Activated CD4-positive, alpha-beta T cell treated with anti-CD3 and anti-CD28 coated beads, Interleukin-2, Interleukin-6, amounts not matched to agents 100 ng/mL and 50 ng/mL, durations not matched to agents 16 hours and 8 hours (primary cell): ENCODE measurements around the gene FGF12.

Source experiments
- DNase-seq: peaks from one replicate; pipeline ENCODE4 v3.0.0-alpha.2; 2020

Gene FGF12

DNA sequence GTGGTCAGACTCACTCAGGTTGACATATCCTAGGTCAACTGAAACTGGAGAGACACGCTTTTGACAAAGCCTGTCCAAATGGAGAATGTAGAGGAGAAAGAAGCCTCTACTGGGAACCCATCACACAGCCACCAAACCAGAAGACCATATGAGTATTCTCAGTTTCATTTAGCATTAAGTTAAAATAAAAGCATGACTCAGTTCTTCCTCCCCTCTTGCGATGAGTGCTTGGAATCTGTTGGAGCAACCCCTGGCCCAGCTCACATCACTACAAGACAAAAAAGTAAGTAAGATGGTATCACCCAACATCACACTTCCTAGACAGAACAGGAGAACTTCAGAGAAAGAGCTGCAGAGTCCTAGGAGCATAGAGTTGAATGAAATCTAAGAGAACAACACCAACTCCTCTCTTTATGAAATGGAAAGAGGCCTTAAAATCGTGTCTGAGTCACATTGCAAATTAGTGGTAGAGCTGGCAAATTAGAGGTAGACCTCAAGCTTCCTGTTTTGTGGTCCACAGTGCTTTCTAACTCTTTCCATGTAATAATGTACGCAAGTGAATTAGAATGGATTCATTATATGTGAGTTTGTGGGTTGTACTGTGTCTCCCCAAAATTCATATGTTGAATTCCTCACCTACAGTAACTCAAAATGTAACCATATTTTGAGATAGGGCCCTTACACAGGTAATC is 51.2 kb downstream of the FGF12 start:
- peak; percentile 66 for DNase-seq

DNA sequence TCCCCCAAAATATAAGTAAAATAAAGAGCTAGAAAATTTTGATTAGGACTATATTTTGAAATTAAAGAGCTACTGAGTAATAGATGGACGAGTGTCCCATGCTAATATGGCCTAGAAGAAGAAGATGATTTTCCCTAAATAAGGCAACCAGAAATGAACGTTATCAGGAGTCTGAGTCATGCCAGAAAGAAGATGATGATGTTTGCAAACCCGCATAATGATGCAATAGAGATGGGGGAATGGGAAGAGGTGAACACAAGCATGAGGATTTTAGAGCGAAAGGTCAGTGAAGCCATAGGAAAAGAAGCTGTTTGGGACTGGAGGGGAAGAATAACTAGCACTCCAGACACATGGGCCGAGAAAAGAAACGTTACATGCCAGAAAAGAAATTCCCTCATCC is 71.7 kb downstream of the FGF12 start:
- no peak for DNase-seq

DNA sequence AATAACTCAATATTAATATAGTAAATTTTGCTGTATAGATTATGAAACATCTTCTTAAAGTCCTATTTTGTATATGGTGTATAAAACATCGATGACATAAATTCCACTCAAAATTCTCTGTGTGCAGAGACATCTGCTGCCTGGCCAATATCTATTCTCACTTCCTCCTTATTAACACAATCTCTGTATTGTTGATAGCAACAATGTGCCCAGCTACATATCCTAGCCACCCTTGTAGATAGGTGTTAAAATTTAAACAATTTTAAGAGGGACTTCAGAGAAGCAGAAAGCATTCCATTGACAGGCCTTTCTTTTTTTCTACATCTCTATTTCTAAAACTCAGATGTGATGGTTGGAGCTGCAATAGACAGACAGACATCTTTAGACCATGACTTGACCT is 72.3 kb downstream of the FGF12 start:
- DNase-seq = no peak

DNA sequence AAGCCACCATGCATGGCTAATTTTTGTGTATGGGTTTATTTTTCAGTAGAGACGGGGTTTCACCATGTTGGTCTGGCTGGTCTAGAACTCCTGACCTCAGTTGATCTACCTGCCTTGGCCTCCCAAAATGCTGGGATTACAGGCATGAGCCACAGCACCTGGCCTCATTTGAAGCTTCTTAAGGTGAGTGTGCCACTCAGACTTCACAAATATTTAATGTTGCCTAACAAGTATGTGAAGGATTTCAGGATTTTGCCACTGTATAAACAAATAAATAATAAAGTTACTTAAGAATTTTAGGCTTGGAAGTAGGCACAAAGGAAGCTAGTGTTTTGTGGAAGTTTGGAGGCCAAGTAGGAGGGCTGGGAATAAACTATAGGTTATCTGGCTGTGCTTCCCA is 73.5 kb downstream of the FGF12 start:
- DNase-seq = no peak

DNA sequence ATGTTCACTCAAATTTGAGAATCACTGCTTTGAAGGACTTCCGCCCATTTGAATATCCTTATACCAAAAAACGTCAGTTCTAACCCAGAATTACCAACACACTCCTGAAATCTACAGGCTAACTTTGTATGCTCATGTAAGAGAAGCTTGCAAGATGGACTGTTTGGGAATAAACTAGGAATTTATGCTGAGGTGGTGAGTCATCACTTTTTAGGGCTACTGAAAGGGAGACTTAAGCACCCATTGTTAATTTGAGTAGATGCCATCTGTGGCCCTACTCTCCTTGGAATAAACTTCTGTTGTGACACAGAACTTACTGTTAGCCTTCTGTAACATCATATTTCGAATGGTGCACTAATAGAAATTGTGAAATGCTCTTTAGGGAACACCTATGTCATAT is 74.6 kb downstream of the FGF12 start:
- no peak for DNase-seq

DNA sequence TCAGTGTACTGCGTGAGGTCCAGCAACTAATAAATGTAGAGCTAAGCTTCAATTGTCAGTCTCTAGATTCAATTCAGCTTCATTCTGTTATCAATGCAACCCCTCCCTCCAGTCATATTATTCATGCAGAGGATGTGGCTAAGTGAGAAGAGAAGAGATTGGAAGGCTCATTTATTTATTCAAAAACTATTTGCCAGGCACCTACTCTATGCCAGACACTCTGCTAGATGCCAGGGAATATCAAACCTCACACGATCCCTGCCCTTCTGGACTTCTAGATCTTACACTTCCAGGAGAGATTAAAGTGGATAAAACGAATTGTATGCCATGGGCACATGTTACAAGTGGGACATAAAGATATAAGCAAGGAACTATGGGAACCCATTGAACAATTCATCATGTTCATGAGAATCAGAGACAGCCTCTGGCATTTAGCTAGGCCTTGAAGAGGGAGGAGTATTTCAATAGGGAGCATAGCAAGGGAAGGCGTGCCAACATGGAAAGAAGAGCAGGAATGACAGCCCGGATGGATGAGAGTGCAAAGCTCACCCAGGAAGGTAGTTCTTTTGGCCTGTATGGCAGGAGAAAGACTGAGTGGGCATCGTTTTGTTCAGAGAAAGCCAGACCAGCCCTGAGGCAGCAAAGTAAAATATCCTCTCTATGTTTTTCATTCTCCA is 75.4 kb downstream of the FGF12 start:
- DNase-seq = no peak

DNA sequence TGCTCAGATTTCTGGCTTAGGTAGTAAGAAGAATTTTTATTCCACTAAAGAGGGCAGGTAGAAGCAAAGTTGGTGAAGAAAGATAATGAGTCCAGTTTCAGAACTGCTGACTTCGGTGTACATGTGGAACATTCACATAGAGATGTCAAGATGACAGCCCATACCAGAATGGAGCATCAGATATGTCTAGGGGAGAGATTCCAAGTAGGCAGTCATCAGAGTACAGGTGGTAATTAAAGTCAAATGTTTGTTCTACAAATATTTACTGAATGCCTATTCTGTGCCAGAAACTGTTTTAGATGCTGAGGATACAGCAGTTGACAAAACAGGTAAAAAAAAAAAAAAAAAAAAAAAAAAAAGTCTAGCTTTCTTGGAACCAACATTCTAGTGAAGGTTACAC is 81.9 kb downstream of the FGF12 start:
- no peak for DNase-seq

DNA sequence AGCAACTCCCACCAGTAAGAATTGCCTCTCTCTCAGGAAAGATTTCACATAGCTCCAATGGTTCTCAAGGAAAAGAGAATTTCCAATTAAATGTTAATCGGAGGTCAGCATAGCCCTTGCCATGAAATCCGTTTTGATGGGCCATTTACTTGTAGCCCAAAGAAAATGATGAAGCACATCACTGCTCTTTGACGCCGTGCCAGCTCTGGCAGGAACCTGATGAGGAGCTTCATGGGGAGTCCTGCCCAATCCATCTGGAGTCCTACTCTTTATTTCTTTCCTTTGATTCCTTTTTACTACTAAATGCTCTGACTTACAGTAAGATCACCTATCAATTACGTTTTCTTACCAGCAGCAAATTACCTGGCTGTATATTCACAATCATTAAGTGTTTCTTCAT is 84.7 kb downstream of the FGF12 start:
- DNase-seq = no peak

DNA sequence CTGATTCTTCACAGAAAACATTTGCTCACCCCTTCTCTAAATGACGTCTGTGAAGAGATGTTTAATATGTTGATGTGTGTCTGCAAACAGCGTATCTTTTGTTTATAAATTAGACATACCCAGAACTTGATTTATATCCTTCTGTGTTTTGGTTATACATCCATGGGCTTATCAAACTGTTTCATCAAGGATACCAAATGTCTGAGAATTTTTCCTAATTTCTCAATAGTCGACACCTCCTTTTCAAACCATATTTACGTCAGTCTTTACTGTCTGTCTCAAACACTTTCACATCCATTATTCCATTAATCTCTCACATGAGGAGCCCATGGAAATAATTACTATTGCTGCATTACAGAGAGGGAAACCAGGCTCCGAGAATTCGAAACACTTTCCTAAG is 85.4 kb downstream of the FGF12 start:
- DNase-seq = no peak

DNA sequence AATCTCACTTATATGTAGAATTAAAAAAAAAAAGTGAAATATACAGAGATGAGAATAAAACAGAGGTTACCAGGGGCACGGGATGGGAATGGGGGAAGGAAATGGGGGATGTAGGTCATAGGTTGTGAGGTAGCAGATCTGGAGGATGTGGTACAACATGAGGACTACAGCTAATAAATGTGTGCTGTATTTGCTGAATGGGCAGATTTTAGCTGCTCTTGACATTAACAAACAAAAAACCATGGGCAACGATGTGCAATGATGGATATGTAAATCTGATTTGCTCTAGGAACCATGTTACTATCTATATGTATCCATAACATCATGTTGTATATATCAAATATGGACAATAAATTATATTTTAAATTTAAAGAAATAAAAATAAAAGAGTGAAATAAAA is 87.4 kb downstream of the FGF12 start:
- no peak for DNase-seq

DNA sequence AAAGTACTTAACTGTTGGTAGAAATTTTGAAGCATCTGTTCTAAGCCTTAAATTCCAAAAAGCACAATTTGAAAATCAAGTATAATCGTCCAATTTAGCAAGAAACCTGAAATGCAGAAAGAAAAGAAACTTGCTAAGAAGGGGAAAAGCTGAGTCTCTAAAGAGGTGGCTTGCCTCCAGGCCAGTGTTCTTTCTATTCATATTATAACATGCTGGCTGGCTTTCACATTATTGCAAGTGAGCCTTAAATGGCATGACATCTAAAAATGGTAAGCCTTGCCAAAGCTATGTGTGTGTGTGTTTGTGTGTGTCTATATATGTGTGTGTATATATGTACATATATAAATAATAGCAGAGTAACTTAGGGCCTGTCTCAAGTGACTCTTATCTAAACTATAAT is 89.5 kb downstream of the FGF12 start:
- DNase-seq = no peak

DNA sequence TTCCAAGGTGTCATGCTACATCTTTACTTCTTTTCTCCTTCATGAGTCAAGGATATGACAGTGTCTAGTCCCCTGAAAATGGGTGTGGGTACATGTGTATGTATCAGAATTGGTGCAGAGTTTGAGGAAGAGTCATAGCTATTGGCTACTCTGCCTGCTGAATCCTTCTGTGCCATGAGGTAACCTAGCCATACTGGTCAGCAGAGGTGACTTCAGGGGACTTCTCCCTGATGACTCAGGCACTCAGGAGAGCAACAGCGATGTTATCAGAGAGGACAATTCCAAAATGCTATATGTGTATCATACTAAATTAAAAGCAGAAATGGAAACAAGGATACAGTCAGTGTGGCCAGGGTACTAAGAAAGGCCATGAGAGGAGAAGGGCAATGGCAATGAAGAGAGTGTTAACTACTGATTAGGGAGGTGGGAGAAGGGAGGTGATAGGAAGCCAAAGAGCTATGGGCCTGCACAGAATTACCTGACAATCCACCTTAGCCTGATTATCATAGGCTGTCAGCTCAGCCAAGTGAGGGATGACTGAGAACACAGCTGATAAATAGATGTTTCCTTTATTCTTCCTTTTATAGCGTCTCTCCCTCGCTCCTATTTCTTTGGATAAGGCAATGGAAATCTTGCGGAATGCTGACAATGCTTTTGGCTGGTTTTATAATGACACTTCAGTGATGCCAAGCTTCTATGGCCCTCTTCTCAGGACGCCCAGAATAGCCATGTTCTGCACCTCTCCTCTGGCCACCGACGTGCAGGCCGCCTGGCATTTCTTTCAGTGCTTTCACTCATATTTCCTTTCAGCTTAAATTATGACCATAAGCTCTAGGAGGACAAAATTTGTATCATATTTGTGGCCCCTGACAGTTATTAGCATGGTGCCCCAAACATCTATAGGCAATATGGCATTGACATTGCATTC is 90.6 kb downstream of the FGF12 start:
- no peak for DNase-seq

DNA sequence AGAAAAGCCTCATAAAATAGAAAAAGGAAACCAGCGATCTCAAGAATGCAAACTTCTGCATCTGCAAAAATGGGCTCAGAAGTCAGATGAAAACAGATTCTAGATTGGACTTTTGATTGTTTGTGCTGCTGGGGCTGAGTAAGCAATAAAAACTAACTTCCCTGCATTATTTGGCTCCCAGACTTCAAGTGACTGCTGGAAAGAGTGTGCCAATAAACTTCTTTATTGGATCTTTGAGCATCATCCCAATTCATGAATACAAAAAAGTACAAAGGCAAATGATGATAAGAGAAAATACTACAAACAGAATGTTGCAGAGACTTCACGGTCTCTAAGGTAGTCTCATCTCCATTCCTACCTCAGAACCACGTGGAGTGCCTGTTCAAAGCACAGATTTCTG is 97.9 kb downstream of the FGF12 start:
- DNase-seq = no peak

DNA sequence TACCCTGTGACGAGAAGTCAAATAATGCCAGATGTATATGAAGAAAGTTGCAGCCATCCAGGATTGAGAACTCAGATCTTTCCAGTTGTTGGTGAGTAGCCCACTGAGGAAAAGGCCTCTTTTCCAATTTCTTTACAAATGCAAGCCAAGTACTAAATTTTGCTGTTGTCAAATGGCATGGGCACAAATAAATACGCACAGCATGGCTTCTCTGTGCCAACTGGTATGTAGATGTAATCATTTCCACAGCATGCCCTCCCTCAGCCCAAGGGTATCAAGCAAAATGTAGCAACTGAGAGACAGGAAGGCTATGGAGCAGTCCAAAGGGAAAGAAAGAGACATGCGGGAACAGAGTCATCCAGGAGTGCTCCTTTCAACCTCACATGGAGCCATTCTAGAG is 105.4 kb downstream of the FGF12 start:
- DNase-seq = no peak

DNA sequence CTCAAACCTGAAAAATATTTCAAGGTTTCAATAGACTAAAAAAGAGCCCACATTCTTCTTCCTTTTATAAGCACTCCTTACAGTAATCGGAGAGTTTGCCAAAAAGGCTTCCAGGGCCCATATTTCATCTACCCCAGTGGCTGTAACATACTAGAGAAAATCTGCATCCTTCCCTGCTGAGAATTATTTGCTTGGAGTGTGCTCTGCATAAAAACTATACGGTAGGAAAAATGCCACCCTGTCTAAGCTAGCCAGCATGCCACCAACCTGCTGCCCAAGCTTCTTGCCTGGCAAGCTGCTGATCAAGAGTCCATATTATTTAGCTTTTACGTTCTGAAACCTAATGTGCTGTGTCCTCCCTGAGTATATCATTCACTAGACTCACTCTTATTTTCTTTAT is 107.1 kb downstream of the FGF12 start:
- no peak for DNase-seq

DNA sequence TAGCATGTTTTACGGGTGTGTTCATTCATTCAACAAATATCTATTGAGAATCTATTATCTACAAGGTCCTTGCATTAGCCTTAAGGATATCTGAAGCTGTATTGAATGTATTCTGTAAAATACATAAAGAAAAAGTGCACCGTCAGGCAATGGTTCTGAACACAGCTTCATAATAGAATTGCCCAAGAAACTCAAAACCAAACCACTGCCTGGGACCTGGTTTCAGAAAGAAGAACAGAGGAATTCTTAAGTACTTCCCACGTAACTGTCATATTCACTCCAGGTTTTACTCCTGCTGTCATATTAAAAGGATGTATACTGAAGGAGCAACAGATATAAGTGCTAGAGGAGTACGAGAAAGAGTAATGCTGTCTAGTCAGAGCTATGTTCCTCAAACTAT is 115.9 kb downstream of the FGF12 start:
- no peak for DNase-seq

DNA sequence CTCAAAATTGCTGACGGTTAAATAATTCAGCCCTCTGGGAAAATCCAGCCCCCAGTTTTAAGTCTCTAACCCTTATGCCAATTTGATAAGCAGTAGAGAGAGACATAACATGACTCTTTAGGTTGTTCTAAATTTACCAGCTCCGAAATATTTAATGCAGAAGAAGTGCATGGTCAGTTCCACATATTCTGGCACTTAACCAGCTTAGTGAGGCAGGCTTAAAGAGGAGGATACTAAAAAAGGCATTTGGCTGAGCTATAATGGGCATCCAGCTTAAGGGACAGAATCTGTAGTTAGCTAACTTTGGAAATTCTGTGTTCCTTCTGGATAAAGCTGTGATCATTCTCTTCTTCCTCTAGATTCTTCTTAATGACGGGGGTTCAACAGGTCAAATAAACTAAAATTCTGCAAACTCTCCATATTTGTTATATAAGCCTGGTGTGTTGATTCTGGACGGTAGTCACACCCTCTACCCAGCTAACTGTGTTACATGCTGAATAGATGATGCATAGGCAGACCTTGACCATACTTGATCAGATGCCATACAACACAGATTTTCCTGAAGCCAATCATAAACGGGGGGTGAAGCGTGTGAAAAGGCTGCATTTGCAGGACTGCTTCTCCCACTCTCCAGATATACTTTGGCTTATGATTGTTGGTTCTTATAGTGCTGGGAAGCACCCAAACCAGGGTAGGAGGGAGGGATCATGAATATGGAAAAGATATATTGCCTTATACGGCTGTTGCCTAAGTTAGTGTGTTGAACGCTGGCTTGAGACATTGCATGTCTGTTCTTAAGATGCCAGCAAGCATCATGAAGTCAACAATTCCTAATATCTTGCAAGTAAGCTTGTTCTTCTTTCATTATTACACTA is 118.4 kb downstream of the FGF12 start:
- no peak for DNase-seq

DNA sequence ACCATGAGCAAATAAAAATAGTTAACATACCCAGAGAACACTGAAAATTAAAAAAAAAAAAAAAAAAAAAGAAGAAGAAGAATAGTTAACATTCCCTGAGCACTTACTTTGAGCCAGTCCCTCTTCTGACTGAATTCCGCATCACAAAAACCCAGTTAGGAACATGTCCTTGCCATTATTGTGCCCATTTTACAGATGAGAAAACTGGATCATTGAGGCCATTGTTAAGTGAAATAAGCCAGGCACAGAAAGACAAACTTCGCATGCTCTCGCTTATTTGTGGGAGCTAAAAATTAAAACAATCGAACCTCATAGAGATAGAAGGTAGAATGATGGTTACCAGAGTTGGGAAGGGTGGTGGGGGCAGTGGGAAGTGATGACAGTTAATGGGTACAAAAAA is 119.5 kb downstream of the FGF12 start:
- no peak for DNase-seq

DNA sequence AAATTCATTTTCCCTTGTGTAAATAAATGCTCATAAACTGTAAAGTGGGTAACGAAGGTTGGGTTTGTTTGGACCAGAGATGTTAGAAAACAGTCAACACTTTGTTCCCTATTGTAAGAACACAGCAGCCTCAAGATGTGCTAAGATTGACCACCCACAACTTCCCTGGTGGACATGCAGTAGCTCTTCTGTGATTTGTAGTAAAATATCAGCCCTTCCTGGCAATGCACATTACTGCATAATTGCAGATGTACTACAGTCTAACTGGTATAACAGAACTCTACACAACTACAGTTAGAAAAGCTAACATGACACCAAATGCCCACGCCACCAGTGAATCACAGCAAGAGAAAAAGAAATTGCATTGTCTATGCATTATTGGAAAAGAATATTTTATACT is 129.4 kb downstream of the FGF12 start:
- no peak for DNase-seq

DNA sequence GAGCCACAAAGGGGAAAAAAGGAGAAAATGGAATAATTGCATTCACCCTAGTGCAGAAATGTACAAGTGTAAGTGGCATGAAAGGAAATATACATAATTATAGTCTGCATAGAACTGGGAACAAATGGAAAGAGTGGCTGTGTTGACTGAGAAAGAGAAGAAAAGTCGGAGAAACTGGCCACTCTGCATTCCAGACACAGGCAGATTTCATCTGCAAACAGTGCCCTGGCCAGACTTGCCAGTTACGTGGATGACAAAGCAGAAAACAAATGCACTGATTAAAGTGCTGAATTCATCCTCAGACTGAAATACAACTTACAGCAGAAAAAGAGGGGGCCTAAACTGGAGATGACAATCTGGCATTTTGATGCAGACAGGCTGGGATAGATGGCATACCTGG is 129.8 kb downstream of the FGF12 start:
- DNase-seq = no peak

DNA sequence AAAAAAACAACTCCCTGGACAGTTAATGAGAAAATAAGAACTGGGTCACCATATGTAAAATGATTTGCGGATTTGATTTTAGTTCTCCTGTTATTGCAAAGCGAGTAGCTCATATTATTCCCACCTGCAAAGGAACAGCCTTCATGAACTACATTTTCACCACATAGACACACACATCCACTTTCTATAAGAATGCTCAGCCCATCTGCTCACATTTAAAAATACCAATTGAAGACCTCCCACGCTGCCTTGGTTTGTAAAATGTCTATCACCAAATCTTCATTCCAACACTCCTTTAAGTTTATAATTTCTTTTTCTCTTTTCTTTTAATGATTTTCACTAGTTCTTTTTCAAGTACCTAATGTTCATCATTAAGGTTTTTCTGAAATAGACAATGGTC is 148.6 kb downstream of the FGF12 start:
- no peak for DNase-seq

DNA sequence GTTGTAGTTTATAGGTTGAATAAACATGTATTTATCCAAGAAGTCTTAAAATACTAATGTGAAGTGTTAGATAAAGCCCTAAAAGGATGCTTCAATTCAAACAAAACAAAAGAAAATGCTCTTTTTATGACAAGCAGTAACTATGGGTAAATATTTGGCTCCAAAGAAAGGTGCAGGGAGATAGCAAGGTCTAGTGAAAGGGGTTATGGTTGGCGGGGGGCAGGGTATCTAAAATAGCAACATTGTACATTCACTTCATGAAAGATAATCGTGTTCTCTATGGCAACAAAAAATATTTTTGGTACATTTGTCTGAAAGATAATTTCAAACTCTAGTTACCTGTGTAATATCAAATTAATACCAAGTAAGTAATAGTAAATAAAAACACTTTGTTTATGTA is 149.5 kb downstream of the FGF12 start:
- no peak for DNase-seq

DNA sequence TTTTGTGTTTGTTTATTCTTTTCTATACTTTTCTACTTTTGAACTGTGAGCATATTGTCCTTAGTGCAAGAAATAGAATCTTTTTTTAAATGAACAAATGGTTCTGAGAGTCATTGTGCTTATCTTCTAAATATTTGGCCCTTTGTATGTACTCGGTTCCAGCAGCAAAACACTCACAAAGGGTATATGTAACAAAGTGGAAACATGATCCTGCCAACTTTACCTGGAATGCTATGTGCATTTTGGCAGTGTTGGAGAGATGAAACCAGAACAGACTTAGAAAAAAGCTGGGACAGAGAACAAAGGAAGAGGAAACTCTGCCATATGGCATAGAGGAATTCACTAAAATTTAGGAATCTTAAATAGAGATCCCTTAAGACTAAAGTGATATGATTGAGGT is 150.1 kb downstream of the FGF12 start:
- DNase-seq = no peak
